K562 (cell line): ENCODE results near the gene CYP1B1. TPM values are rescaled to one million over a fixed set of nuclear protein-coding genes. Genes with fewer than 3 reads are reported as not detected.
A peak's percentile ranks its signal among the peaks of the same experiment; 100 is the strongest.

ENCODE experiments used
- ATAC-seq: fragments of 200-7000 bp; cut with Tn5 transposase; 3 replicates; pipeline ENCODE4 v1.9.1; 2020; ENCODE audit warnings: moderate library complexity
- BruUV-seq: library from RNA; stranded (reverse); fragments of 400-500 nt; replicated peaks from 2 replicates; lab custom pipeline; 2021; lab: Mats Ljungman, UMichigan
- CTCF ChIA-PET: fragments of 300-600 bp; formaldehyde crosslinking; extraction: SDS; loops from one replicate; lab custom pipeline; 2021; ENCODE audit warnings: low intra/inter-chr PET ratio; lab: Yijun Ruan, JAX
- POLR2A ChIA-PET: fragments of 300-600, 350-650 bp; sonication (Branson Sonifier 250); formaldehyde crosslinking; extraction: SDS; loops from one replicate; lab custom pipeline; 2021; ENCODE audit warnings: antibody characterized with exemption, inconsistent platforms; lab: Yijun Ruan, JAX
- DNase-seq, 4 experiments: peaks; one replicate each; pipeline versions ENCODE4 v3.0.0 to v3.0.0-alpha.2; 2011 to 2018; ENCODE audit warnings: low spot score in 3 of 4, mixed read lengths in 3 of 4; ENCODE audit errors: extremely low read depth in 1 of 4
- FAIRE-seq: peaks from 2 replicates; lab custom pipeline; 2011; peaks lifted over from hg19 to GRCh38; lab: Jason Lieb, UNC
- H2AFZ ChIP-seq: 2 replicates; pipeline ENCODE4 v1.6.0; 2011; ENCODE audit warnings: low read depth, low read length, control low read depth, inconsistent platforms
- H3K27ac ChIP-seq: fragments of 200-600 bp; 3 replicates; pipeline ENCODE4 v1.8.0; 2011; ENCODE audit warnings: low read depth, mild to moderate bottlenecking, control low read depth, inconsistent platforms, low read length, moderate library complexity, mixed read lengths; ENCODE audit errors: extremely low read depth
- H3K27me3 ChIP-seq, 2 experiments: fragments of 300-600 bp in 1 of 2; 2 replicates in 1 of 2; 3 replicates in 1 of 2; pipeline versions ENCODE4 v1.6.0 to v1.8.0; 2011; ENCODE audit warnings: inconsistent platforms in 2 of 2, low read length in 2 of 2, mild to moderate bottlenecking in 1 of 2, mixed read lengths in 1 of 2, moderate library complexity in 1 of 2; ENCODE audit not compliant: control insufficient read depth in 2 of 2, insufficient read depth in 2 of 2
- H3K36me3 ChIP-seq: fragments of 300-600 bp; 3 replicates; pipeline ENCODE4 v1.8.0; 2011; ENCODE audit warnings: mild to moderate bottlenecking, low read length, inconsistent platforms; ENCODE audit not compliant: control insufficient read depth, insufficient read depth
- H3K4me1 ChIP-seq, 2 experiments: fragments of 200-600 bp in 1 of 2; replicated peaks in 1 of 2; 2 replicates in 1 of 2; 3 replicates in 1 of 2; pipeline versions ENCODE4 v1.5.1 to v1.8.0; 2011; ENCODE audit warnings: inconsistent platforms in 2 of 2, low read length in 2 of 2, mild to moderate bottlenecking in 1 of 2, mixed read lengths in 1 of 2, moderate library complexity in 1 of 2; ENCODE audit not compliant: control insufficient read depth in 2 of 2, insufficient read depth in 2 of 2
- H3K4me2 ChIP-seq: 2 replicates; pipeline ENCODE4 v1.6.1; 2011; ENCODE audit warnings: low read length, control low read depth, inconsistent platforms, mixed read lengths; ENCODE audit not compliant: insufficient read depth
- H3K4me3 ChIP-seq: fragments of 200-600 bp; sonication (generic), shearing (Covaris generic); 2 replicates; pipeline ENCODE4 v1.5.1; 2016; ENCODE audit warnings: control low read depth, inconsistent platforms
- H3K79me2 ChIP-seq: fragments of 200-600 bp; 3 replicates; pipeline ENCODE4 v1.8.0; 2011; ENCODE audit warnings: low read length, inconsistent platforms; ENCODE audit not compliant: control insufficient read depth, insufficient read depth
- H3K9ac ChIP-seq, 2 experiments: 2 replicates each; pipeline versions ENCODE4 v1.6.0 to v1.6.1; 2011; ENCODE audit warnings: low read depth in 2 of 2, low read length in 2 of 2, control low read depth in 1 of 2, inconsistent platforms in 1 of 2, mild to moderate bottlenecking in 1 of 2, mixed read lengths in 1 of 2; ENCODE audit not compliant: insufficient read depth in 1 of 2
- H3K9me1 ChIP-seq: one replicate; pipeline ENCODE4 v1.6.0; 2011; ENCODE audit warnings: inconsistent platforms, mild to moderate bottlenecking, low read length, moderate library complexity; ENCODE audit not compliant: control insufficient read depth, insufficient read depth
- H3K9me3 ChIP-seq: replicated peaks from 2 replicates; pipeline ENCODE4 v1.5.1; 2011; ENCODE audit warnings: low read depth, low read length, inconsistent platforms; ENCODE audit not compliant: control insufficient read depth, insufficient read depth
- H4K20me1 ChIP-seq: replicated peaks from 2 replicates; pipeline ENCODE4 v1.6.1; 2011; ENCODE audit warnings: low read length, inconsistent platforms, mixed read lengths; ENCODE audit not compliant: control insufficient read depth, insufficient read depth
- WGBS: fragments of 100-300 bp; shearing (Covaris generic); methylation state at CpG from one replicate; pipeline ENCODE4 v1.1.6; 2016; ENCODE audit warnings: low coverage, mixed read lengths; ENCODE audit not compliant: insufficient coverage; ENCODE audit errors: missing lambda C conversion rate; 5-methylcytosine and 5-hydroxymethylcytosine counted together
- in situ Hi-C: fragments of 300-500 bp; cut with MboI; formaldehyde crosslinking; loops from 4 replicates; pipeline ENCODE4 v1.15.0; 2018; ENCODE audit warnings: inconsistent platforms, mixed read lengths
- intact Hi-C: fragments of 100-400 bp; cut with micrococcal nuclease; formaldehyde crosslinking; loops from 2 replicates; pipeline ENCODE4 v1.14.2; 2022
- polyA plus RNA-seq, 8 experiments: library from polyadenylated mRNA; depleted of rRNA in 4 of 8; stranded (reverse) in 5 of 8; unstranded in 3 of 8; fragments of >200 nt; fragmentation: Nextera tagmentation in 2 of 8; fragmentation: Illumina TruSeq in 1 of 8; extraction: Ambion mirVana in 2 of 8; extraction: Trizol in 1 of 8; gene quantifications; 2 replicates each; pipeline versions ENCODE4 v1.2.1 to v1.2.3, GENCODE V29; 2011 to 2014; ENCODE audit warnings: inconsistent platforms in 1 of 8, missing spikeins in 1 of 8
- total RNA-seq, 7 experiments: library from RNA; depleted of rRNA in 6 of 7; stranded (reverse); fragments of >200 nt in 6 of 7; fragmentation: Illumina TruSeq in 2 of 7; extraction: Trizol in 2 of 7; gene quantifications; 2 replicates each; pipeline versions ENCODE4 v1.2.1 to v1.2.3, GENCODE V29; 2011 to 2021; ENCODE audit warnings: low replicate concordance in 1 of 7
- TF ChIP-seq, protein P1 (sequence below): fragments of 450-650 bp; formaldehyde crosslinking; IDR thresholded peaks from 2 replicates; pipeline ENCODE4 v1.4.0; 2020; ENCODE audit warnings: mild to moderate bottlenecking, mixed read lengths
- TF ChIP-seq, protein P2 (sequence below): IDR thresholded peaks from 3 replicates; pipeline ENCODE4 v1.6.1; 2011; ENCODE audit warnings: borderline replicate concordance, mild to moderate bottlenecking, moderate library complexity; ENCODE audit not compliant: insufficient read length; ENCODE audit errors: extremely low read depth

CYP1B1 gene
- total and polyA plus RNA-seq, 9 of the 15 experiments (the other 6 are each of a cell fraction or from before 2014, with no cell fraction given) = 0.07 TPM; not detected in 8

DNA sequence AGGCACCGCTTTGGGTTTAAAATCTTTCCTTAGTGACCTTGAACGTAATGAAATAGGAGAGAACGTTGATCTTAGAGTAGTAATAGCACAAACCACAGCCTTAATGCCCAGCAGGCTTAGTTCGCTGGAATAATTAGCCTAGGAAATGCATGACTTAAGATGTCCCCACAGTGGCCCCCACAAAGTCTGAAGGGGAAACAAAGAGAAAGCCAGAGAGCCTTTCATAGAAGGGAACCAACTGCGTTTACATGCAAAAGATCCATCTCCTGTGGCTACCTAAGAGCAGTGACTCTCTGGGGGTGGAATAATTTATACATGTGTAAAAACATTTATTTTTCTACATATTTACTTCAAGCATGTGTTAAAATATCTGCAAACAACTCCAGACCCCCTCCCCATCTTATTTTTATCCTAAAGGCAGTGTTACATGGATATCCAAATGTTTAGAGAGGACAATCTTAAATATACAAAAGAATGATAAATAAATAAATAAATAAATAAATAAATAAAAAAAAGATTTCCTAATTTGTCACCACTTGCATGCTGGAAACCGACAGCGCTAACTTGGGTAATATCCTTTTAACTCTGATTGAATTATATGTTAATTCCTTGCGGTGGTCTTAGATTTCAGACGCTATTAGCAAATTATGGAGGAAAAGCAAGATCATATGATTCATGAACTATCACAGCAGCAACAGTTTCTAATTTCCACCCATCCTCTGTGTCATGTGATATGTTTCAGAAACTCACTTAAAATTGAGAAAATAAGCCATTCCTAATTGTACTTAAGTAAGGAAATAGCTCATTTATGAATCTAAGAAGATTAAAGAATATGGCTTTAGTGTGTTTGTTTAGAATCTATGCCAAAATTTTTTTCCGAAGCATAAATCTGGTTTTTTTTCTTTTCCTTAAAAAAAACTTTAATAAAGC is 23.4 kb upstream of the CYP1B1 start:
- no peak for FAIRE-seq
- Histone ChIP-seq H3K9ac (no peak overlapping the region), H3K4me3 (no peak overlapping the region), H4K20me1 (no peaks in the 10 kb centered on the region), H3K27me3 (peaks cover 16 to 21% of the 10 kb centered on the region in 2 experiments; a peak in 4 of 5 replicates), H3K9me1 (no peaks in the 10 kb centered on the region), H3K9me3 (no peaks in the 10 kb centered on the region), H3K27ac (no peak overlapping the region), H3K36me3 (no peaks in the 10 kb centered on the region), H3K79me2 (no peaks in the 10 kb centered on the region), H2AFZ (no peak overlapping the region), H3K4me2 (no peak overlapping the region), H3K4me1 (no peaks in the 10 kb centered on the region)
- intact Hi-C loops (no loop called here), in situ Hi-C loops (no loop called here)
- POLR2A ChIA-PET = no interaction called here
- CTCF ChIA-PET = no interaction called here
- no peak for DNase-seq
- 6% methylated on average over 10 of the region's 10 CpGs for WGBS
- BruUV-seq = no TSS peak
- TF ChIP-seq, protein P1, sequence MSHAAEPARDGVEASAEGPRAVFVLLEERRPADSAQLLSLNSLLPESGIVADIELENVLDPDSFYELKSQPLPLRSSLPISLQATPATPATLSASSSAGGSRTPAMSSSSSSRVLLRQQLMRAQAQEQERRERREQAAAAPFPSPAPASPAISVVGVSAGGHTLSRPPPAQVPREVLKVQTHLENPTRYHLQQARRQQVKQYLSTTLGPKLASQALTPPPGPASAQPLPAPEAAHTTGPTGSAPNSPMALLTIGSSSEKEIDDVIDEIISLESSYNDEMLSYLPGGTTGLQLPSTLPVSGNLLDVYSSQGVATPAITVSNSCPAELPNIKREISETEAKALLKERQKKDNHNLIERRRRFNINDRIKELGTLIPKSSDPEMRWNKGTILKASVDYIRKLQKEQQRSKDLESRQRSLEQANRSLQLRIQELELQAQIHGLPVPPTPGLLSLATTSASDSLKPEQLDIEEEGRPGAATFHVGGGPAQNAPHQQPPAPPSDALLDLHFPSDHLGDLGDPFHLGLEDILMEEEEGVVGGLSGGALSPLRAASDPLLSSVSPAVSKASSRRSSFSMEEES (CRISPR knock-in tag) = peak; percentile 60
- TF ChIP-seq, protein P2, sequence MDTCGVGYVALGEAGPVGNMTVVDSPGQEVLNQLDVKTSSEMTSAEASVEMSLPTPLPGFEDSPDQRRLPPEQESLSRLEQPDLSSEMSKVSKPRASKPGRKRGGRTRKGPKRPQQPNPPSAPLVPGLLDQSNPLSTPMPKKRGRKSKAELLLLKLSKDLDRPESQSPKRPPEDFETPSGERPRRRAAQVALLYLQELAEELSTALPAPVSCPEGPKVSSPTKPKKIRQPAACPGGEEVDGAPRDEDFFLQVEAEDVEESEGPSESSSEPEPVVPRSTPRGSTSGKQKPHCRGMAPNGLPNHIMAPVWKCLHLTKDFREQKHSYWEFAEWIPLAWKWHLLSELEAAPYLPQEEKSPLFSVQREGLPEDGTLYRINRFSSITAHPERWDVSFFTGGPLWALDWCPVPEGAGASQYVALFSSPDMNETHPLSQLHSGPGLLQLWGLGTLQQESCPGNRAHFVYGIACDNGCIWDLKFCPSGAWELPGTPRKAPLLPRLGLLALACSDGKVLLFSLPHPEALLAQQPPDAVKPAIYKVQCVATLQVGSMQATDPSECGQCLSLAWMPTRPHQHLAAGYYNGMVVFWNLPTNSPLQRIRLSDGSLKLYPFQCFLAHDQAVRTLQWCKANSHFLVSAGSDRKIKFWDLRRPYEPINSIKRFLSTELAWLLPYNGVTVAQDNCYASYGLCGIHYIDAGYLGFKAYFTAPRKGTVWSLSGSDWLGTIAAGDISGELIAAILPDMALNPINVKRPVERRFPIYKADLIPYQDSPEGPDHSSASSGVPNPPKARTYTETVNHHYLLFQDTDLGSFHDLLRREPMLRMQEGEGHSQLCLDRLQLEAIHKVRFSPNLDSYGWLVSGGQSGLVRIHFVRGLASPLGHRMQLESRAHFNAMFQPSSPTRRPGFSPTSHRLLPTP = no peak
- ATAC-seq = no peak
